Measurements from ENCODE around the gene TMEM243. TPM values are rescaled to one million over a fixed set of nuclear protein-coding genes. Genes with fewer than 3 reads are reported as not detected.

Gene TMEM243
- total and polyA plus RNA-seq, 2 donors (not counting 3 experiments of a cell fraction or from before 2014, with no cell fraction given): 26.9 to 28.8 TPM

GRCh38 chr7:87154569-87154968 lies 65.0 kb downstream of the TMEM243 start:
- Histone ChIP-seq H3K9ac (replicated peaks; ENCODE audit: extremely low read depth, insufficient read depth, low read length) (peak overlapping the region; percentile 100), H2AFZ (ENCODE audit: low read depth, low read length) (no peak overlapping the region), H3K27me3 (ENCODE audit: control insufficient read depth in 2 of 2, insufficient read depth in 2 of 2, low read length in 2 of 2) (no peaks in the 10 kb centered on the region), H3K4me2 (ENCODE audit: insufficient read depth, low read length) (peak overlapping the region; percentile 92), H3K36me3 (ENCODE audit: control insufficient read depth in 2 of 2, extremely low read depth in 1 of 2, insufficient read depth in 2 of 2, low read length in 2 of 2) (peaks cover 0 to 2% of the 10 kb centered on the region in 2 experiments), H4K20me1 (replicated peaks; ENCODE audit: control insufficient read depth, extremely low read depth, insufficient read depth, low read length) (peaks cover 5% of the 10 kb centered on the region), H3K9me1 (replicated peaks; ENCODE audit: control insufficient read depth, extremely low read depth, insufficient read depth, low read length) (no peaks in the 10 kb centered on the region), H3K27ac (ENCODE audit: insufficient read depth, low read depth, low read length) (no peak overlapping the region), H3K4me1 (ENCODE audit: control insufficient read depth, extremely low read depth, insufficient read depth, low read length) (peaks cover 40% of the 10 kb centered on the region), H3K79me2 (ENCODE audit: control insufficient read depth, insufficient read depth, low read length) (peaks cover 68% of the 10 kb centered on the region), H3K9me3 (replicated peaks; ENCODE audit: control insufficient read depth, insufficient read depth, low read length) (no peaks in the 10 kb centered on the region), H3K4me3 (replicated peaks in 1 of 3; ENCODE audit: insufficient read depth in 1 of 3, low read depth in 1 of 3, low read length in 3 of 3) (peak overlapping the region in 2 of 3 experiments; percentile 96 to 100)
- CTCF ChIA-PET: interaction anchor here (0.8 to 12.0 kb wide), 8 partner anchors 8 to 225 kb away, joined by 3 to 343 read pairs (median 4); partner anchors contain the start of genes ELAPOR2 and TMEM243
- DNase-seq (ENCODE audit: low read depth, low spot score) (no peak), FAIRE-seq (no peak)
- dilution Hi-C loops (cut with MboI; ENCODE audit: extremely low pct_ligation_motif_present, low sequenced_read_pairs) (no loop called here), intact Hi-C loops (cut with micrococcal nuclease) (loop anchor here (10.0 kb wide), 2 partner anchors 190 to 490 kb away; partner anchors contain the start of gene CROT)
- TF ChIP-seq POLR2AphosphoS5 (IDR thresholded peaks at IDR 0.05; ENCODE audit: insufficient read depth, low read depth, low read length) (no peak), EZH2 (IDR thresholded peaks at IDR 0.05; ENCODE audit: borderline replicate concordance, low read depth, low read length, severe bottlenecking) (no peak), CTCF (IDR thresholded peaks at IDR 0.05; ENCODE audit: extremely low read depth in 1 of 2, insufficient read depth in 1 of 2, low read depth in 1 of 2, low read length in 2 of 2) (no peak), FOS (IDR thresholded peaks at IDR 0.05; ENCODE audit: borderline replicate concordance, insufficient read depth, low read length) (no peak), MAX (IDR thresholded peaks at IDR 0.05; ENCODE audit: insufficient read depth, insufficient read length) (no peak)
- BruUV-seq (replicated peaks): no TSS peak
- POLR2A ChIA-PET: interaction anchor here (1.0 to 1.2 kb wide), 2 partner anchors 22 to 65 kb away, joined by 3 read pairs; partner anchors contain the start of gene TMEM243

Measured in endothelial cell of umbilical vein (primary cell).